ENCODE results near the gene GPR157. TPM values are rescaled to one million over a fixed set of nuclear protein-coding genes. Genes with fewer than 3 reads are reported as not detected.

Gene GPR157, protein sequence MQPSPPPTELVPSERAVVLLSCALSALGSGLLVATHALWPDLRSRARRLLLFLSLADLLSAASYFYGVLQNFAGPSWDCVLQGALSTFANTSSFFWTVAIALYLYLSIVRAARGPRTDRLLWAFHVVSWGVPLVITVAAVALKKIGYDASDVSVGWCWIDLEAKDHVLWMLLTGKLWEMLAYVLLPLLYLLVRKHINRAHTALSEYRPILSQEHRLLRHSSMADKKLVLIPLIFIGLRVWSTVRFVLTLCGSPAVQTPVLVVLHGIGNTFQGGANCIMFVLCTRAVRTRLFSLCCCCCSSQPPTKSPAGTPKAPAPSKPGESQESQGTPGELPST
- 1.9 and 2.0 TPM in 2 replicates for total RNA-seq

DNA sequence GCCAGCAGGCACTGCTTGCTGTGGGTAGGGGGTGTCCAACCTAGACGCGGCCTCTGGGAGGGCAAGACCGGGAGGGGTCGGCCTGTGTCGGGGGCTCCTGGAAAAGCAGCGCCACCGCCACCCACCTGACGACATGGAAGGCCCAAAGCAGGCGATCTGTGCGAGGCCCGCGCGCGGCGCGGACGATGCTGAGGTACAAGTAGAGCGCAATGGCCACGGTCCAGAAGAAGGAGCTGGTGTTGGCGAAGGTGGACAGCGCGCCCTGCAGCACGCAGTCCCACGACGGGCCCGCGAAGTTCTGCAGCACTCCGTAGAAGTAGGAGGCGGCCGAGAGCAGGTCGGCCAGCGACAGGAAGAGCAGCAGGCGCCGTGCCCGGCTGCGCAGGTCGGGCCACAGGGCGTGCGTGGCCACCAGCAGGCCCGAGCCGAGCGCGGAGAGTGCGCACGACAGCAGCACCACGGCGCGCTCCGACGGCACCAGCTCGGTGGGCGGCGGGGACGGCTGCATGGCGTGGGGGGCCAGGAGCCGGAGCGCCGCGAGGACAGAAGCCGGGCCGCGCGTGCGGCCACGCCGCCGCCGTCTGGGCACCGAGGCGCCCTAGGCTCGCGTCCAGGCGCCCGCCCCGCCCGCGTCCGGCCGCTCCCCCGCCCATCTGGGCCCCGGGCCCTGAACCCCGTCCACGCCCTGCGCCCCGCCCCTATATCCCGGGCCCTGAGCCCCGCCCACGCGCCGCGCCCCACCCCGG is at the start of gene GPR157:
TSS of gene GPR157 (minus strand) at position 583 of the 746 bp plus-strand sequence. CDS start at position 508, 75 bp downstream.

DNA sequence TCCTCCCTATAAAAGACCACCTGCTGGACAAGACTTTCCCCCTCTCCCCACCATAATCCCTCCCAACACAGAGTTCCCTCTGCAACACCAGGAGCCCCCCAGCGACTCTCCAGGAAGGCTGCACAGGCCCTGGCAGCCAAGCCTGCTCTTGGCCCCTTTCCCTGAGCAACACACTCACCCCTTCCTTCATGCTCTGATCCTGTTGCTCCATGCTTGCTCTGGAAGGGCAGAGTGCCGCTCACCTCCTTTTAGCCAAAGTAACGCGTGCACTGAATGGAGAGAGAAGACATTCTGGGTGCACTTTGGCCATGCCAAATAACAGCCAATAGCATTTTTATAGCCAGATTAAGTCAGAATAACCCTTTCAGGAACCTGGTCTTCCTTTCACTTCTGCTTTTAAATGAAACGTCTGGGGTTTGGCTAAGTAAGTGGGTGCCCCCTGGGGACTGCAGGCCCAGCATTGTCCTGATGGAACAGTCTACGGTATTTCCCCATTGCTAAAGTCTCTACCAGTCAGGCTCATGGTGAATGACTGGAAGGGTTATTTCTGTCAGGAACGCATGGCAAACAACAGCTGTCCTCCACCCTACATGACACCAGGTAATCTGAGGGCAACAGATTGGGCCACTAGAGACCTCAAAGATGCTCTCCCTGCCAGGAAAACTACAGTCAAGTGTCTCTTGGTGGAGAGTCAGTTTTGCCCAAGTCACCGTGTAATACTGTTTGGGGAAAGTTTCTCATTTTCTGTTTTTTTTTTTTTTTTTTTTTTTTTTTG is 59.4 kb downstream of the GPR157 start, which contains the start of gene SLC2A5:
TSS of gene SLC2A5 (minus strand) at position 310 of the 775 bp plus-strand sequence. CDS start at position 211, 99 bp downstream.

Other genes starting within 250 kb of the GPR157 start
- gene CA6, start 183.2 kb downstream of the GPR157 start, total RNA-seq = not detected in 2 replicates
- gene SLC2A7, start 102.7 kb downstream of the GPR157 start, total RNA-seq = not detected in 2 replicates
- gene SLC2A5, start 59.5 kb downstream of the GPR157 start, total RNA-seq = not detected in 2 replicates
- gene H6PD, start 105.7 kb upstream of the GPR157 start, total RNA-seq = 22.4 and 23.5 TPM in 2 replicates
- gene SPSB1, start 163.8 kb upstream of the GPR157 start, total RNA-seq = 8.4 and 8.8 TPM in 2 replicates

All from bronchus fibroblast of lung (primary cell).